ENCODE data around the gene TRMT1.

- TF ChIP-seq CHD2 (IDR thresholded peaks at IDR 0.05; ENCODE audit: low read length) (no peak), POLR2A (IDR thresholded peaks at IDR 0.05; ENCODE audit: control extremely low read depth in 1 of 2, low read depth in 2 of 2, low read length in 2 of 2) (no peak), CTCF (IDR thresholded peaks at IDR 0.05; ENCODE audit: control extremely low read depth in 1 of 3, insufficient read depth in 1 of 3, low read depth in 1 of 3, low read length in 3 of 3) (no peak), TAF1 (IDR thresholded peaks at IDR 0.05; ENCODE audit: low read depth, low read length) (no peak), EP300 (IDR thresholded peaks at IDR 0.05; ENCODE audit: borderline replicate concordance in 1 of 2, low read depth in 2 of 2, low read length in 2 of 2) (no peak), GTF2F1 (IDR thresholded peaks at IDR 0.05; ENCODE audit: borderline replicate concordance, low read depth, low read length) (no peak), RFX5 (IDR thresholded peaks at IDR 0.05; ENCODE audit: borderline replicate concordance, low read depth, low read length) (no peak), YY1 (IDR thresholded peaks at IDR 0.05; ENCODE audit: low read depth, low read length) (no peak), CHD7 (IDR thresholded peaks at IDR 0.05; ENCODE audit: insufficient replicate concordance, low read length) (no peak)
These were observed 44.2 kb downstream of the TRMT1 start for GRCh38 chr19:13072188-13072908.

Data from H1 (cell line).